Activated CD8-positive, alpha-beta memory T cell treated with anti-CD3 and anti-CD28 coated beads, Interleukin-2, amount 50 U/mL, for 1 hour (primary cell): Measurements from ENCODE around the gene LPIN1.
"Not testable (repeated sequence)": the region's sequence is repeated elsewhere in the genome, so short reads cannot be mapped to it uniquely, and the experiment has no call there.

Source experiments
- DNase-seq: peaks from one replicate; pipeline ENCODE4 v3.0.0-alpha.2; 2020; ENCODE audit errors: extremely low read depth

LPIN1 gene

DNA sequence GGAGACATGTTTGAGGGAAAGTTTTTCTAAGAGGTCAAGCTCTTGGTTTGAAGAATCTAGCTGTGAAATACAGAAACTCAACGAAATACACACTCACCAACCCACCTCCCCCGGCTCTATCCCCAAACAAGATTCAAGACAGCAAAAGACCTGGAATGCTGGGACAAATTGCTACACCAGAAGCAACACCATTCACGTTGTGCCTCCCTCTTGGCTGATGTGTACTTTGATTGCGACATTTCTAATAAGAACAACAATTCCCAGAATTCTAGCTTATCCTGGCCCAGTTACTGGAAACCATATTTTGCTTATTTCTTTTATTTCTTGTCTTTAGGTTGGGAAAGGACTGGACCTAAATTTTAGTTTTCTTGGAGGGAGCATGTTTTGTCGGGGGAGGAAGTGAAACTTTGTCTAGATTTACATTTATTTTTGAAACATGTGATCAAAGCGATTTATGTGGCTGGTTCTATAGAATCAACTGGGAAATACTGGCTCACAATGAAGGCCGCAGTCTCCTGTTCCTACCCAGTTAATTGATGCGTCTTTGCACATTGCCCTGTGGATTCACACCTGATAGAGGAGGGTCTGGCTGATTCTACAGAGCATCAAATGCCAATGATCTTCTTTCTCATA is 29.6 kb upstream of the LPIN1 start:
- no peak for DNase-seq

DNA sequence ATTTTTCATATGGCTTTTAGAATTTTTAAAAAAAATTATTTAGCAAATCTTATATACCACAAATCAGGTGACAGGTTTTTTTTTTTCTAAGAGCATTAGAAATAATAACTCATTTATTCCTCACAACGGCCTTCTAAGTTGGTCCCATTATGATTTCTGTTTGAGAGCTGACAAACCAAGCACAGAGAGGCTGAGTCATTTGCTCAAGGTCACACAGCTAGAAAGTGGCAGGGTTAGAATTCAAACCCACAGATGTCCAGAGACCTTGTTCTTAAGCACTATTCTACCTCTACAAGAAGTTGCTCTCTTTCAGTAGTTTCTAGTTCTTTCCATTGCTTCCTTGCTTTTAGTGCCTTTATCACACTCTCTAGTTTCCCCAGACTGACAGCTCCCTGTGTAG is 28.8 kb upstream of the LPIN1 start:
- no peak for DNase-seq

DNA sequence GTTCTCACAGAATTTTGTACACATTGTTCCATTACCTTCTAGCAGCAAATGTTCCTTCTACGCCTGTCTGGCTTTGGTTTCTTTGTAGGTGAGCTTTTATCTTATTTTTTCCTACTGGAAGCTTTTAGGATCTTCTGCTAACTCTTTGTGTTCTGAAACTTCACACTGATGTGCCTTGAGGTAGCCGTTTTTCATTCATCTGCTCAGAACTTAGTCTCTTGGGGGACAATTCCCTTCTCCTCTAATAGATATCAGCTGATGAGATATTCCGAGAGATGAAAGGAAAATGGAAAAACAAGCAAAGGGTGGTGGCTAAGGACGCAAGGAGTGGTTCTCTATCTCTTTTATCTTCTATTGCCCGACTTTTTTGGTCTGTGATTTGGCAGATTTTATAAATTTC is 27.8 kb upstream of the LPIN1 start:
- no peak for DNase-seq

DNA sequence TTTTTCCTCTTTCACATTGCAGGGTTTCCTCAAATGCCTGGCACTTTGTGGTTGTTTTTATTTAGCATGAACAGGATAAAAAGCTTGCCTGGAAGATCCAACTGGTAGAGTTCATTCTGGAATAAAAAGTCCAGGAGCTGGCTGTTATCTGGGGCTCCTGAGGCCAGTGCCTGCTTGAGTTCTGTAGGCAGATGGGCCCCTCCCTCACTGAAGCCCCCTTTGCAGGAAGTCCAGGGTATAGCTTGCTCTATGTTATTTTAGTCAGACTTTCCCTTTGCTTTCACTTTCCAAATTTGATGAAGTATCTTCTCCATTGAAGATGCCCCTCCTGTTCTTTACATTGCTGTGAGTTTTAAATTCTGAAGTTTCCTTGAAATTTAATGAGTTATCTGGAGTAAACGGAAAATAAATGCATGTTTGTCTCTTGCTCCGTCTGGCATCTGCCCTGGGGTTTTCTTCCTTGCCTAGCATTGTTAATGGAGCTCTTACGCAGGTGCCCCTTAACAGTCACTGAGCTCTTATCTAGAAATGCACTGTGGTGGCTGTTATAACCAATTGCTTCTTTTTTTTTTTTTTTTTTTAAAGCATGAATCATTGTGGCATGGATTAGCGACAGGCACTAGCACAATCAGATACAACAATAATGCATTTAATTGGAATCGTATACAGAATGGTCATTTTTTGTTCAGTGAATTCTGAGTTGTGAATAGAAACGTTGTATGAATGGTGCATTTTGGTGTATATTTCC is 27.0 kb upstream of the LPIN1 start:
- DNase-seq, result no peak

DNA sequence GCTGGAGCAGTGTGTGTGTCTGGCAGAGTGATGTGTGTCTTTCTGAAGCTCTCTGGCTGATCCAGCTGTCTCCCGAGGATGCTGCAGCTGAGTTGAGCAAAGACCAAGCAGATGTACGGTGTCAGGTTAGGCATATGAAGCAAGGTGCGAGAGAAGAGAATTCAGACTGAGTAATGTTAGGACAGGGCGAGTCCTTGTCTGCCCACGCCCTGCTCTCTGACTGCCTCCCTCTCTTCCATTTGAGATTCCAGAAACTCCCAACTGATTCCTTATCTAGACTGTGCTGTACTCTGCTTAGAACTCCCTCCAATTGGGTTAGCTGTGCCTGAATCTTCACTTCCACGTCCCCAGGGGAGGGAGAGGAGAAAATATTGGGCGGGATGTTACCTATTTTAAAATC is 25.7 kb upstream of the LPIN1 start:
- no peak for DNase-seq

DNA sequence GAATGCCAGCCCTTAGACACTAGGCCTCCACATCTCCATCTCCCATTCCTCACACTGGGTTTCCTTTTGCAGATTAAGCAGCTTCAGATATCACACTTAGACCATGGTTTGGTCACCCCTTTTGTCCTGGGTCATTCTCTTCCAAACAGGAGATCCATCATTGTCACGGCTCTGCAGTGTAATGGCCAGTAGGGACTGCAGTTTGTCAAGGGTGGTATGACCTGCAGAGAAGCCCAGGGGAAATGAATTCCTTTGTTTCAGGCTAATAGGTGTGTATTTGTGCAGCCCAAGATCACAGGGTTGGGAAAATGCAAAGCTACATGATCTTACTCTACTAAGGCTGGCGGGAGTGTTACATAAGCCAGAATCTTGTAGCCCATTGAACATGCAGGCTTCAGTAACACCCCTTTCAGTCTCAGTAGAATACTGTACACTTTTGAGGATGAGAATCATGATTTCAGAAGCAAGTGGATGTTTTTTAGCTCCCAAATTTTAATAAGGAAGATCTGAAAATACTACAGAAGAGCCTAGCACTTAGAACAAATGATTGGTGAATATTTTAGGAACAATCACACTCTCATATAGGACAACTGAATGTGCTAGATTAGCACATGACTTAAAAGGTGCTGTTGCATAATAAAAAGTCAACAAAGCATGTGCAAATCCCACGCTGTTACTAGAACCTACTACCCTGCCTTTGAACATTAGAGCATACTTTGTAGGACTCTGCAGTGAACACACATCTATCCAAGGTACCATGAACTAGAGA is 24.0 kb upstream of the LPIN1 start:
- no peak for DNase-seq

DNA sequence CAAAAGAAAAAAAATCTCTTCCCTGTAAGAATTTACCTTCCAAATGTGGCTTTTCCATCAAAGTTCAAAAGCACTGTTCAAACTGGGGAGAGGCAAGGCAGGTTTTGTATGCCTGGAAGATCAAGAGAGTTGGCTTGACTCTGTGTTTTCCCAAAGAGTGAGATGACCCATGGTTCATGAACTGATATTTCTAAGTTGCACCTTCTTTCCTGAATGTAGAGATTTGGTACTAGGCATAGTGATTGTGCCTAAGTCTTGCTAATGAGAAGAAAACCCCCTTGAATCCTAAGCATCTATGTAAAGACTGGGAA is 23.4 kb upstream of the LPIN1 start:
- no peak for DNase-seq

DNA sequence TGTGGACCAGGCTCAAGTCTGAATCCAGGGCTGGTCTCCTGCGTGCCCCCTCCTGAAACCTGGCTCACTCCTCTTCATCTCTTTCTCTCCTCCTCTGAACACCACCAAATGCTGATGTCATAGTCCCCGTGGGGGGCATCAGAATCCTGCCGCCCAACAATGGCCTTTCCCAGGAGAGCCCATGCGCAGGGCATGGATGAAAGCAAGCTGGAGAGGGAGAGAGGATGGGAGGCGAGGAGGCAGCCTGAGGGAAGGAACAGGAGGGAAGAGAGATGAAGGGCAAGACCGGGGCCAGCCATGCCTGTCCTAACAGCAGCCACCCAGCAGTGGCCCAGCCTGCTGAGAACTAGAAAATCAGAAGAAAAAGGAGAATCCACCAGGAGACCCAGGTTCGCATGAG is 22.3 kb upstream of the LPIN1 start:
- DNase-seq, result no peak

DNA sequence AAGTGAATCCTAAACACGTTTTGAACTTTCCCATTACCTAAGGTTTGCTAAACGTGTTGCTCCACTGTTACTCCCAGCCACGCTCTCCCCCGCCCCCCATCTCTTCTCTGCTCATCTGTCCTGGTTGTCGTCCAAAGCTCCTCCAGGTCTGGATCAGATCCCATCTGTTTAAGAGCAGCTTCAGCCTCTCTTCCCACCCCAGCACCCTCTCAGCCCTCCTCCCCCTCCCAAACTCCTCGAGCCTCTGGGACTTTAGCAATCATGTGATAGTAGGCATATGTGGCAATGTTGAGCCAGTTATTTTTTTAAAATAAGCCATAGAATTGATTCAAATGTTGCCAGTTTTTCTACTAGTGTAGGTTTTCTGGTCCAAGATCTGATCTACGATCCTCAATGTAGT is 20.0 kb upstream of the LPIN1 start:
- no peak for DNase-seq

DNA sequence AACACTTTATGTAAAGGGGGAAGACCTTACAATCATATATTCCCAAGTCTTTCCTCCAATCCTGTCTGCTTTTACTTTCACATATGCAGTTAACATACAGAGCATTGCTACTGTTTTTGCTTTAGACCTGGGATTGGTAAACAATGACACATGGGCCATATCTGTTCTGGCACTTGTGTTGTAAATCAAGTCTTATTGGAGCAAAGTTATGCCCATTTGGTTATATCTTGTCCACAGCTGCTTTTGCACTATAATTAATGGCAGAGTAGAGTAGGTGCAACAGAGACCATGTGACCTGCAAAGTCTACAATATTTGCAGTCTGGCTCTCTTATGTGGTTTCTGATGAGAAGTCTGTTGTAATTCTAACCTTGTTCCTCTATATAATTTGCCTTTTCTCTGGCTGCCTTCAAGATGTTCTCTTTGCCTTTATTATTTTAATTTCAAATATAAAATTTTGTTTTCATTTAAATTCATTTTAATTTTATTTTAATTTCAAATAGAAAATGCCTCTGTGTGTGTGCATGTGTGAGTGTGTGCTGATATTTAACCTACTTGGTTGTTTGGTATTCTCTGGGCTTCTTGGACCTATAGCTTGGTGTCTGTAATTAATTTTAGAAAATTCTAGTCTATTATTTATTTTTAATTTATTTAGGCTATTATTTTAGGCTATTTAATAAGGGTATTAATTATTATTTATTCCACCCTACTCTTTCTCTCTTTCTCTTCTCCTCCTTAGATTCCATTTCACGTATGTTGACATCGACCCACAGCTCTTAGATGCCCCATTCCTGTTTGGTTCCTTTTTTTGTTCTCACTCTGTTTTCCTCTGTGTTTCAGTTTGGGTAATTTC is 16.8 kb upstream of the LPIN1 start:
- DNase-seq, result no peak

DNA sequence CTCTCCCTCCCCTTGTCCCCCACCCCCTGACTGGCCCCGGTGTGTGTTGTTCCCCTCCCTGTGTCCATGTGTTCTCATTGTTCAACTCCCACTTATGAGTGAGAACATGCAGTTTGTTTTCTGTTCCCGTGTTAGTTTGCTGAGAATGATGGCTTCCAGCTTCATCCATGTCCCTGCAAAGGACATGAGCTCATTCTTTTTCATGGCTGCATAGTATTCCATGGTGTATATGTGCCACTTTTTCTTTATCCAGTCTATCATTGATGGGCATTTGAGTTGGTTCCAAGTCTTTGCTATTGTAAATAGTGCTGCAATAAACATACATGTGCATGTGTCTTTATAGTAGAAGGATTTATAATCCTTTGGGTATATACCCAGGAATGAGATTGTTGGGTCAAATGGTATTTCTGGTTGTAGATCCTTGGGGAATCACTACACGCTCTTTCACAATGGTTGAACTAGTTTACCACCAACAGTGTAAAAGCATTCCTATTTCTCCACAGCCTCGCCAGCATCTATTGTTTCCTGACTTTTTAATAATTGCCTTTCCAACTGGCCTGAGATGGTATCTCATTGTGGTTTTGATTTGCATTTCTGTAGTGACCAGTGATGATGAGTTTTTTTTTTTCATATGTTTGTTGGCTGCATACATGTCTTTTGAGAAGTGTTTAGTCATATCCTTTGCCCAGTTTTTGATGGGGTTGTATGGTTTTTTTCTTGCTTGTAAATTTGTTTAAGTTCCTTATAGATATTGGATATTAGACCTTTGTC is 15.0 kb upstream of the LPIN1 start:
- DNase-seq, result not testable (repeated sequence)

DNA sequence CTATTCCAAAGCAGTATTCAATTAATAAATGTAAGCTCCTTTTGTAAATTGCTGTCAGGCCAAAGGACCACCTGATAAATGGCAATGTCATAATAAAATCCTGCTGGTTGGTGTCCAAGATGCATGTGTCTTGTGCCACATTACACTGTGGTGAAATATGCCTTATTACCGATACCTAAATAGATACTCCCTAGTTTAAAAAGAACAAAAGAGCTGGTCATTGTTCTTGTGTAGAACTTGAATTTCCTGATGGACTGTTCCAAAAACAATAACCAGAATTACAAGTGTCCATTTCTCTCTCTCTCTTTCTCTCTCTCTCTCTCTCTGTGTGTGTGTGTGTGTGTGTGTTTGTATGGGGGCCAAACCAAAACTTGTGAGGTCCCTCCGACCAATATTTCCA is 13.8 kb upstream of the LPIN1 start:
- no peak for DNase-seq

DNA sequence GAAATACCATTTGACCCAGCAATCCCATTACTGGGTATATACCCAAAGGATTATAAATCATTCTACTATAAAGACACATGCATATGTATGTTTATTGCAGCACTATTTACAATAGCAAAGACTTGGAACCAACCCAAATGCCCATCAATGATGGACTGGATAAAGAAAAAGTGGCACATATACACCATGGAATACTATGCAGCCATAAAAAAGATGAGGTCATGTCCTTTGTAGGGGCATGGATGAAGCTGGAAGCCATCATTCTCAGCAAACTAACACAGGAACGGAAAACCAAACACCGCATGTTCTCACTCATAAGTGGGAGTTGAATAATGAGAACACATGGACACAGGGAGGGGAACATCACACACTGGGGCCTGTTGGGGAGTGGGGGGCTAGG is 8.6 kb upstream of the LPIN1 start:
- not testable (repeated sequence) for DNase-seq

DNA sequence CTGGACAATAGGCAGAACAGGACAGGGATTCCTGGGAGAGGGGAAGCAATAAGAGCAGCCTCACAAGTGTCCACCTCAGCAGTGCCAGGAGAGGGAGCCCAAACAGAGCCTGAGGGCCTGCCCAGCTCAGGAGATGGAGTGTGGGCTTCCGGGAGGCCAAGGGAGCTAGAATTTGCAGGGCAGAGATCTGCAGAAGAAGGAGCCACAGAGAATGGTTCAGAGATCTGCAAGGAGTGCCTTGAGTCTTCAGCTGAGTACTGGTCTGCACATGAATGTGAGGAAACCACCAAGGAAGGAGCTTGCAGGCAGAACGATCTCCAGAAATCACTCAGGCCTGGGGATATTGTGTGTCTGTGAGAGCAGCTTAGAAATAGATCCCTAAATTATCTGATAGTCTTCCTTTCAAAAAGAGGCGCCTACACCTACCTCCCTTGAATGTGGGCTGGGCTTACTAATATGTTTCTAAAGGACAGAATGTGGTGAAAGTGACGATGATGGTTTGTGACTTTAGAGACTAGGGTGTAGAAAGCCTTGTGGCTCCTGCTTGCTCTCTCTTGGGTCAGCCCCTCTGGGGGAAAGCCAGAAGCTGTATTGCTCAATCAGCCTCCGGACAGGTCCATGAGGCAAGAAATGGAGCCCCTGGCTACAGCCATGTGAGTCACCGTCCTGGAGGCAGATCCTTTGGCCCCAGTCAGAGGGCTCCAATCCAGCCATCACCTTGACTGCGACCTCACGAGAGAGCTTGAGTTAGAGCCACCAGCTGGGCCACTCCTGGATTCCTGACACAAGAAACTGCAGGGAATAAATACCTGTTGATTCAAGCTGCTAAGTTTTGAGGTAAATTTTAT is 7.6 kb upstream of the LPIN1 start:
- DNase-seq, result no peak

DNA sequence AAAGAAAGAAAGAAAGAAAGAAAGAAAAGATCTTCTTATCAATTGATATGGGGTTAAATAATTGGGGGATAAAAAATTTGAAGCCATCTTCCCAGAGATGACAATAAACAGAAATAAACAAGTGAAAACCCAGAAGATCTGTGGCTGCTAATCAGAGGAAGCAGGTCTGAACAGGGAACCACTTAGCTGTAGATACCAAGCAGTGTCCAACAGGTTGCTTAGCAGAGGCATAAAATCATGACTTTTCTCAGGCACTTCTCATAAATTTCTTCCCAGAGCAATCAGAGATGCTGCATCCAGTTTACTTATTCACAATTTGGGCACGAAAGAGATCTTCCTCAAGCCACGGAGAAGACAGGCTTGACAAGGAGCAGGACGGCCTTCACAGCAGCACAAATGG is 5.7 kb upstream of the LPIN1 start:
- DNase-seq, result no peak

DNA sequence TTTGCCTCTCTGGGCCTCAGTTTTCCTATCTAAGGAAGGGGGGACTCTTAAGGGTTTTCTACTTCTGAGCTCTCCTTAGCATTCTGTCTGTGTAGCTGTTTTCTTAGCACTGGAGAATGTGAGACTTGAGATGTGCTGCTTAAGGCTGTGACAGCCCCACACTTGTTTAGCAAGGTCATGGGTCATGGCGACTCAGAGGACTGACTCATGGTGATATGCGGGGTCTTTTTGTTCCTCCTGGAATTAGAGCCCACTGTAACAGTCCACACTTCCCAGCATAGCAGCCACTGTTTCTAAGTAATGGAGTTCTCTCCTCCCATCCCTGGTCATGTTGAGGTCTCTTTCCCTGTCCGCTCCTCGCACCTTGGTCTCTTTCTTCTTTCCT is 4.1 kb upstream of the LPIN1 start:
- no peak for DNase-seq

DNA sequence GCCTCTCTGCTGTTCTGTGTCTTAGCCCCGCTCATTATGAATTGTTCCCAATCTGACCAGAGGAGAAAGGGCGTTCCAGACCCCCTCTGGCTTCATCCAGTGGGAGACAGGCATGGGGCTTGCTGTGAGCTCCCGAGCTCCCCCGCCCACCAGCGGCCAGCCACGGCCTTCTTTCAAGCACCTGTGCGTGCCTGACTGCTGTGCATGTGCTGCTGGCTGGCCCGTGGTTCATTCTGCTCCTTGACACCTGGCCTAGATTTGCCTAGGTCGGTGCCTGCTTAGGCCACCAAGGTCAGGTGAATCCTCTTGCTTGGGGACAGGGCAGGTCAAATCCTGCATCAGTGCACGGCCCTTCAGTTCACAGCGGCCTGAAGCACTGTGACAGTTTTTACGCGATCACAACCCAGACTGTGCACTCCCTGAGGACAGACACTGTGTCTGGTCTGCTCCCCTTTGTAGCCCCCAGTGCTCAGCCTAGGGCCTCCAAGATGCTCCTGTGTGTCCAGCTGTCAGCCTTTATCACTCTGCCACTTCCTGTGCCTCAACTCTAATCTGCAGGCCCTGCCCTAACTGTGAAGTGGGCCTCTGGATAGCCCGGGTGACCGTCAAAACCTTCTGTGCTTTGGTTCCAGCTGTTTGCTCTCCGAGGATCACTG is 3.6 kb upstream of the LPIN1 start:
- no peak for DNase-seq

DNA sequence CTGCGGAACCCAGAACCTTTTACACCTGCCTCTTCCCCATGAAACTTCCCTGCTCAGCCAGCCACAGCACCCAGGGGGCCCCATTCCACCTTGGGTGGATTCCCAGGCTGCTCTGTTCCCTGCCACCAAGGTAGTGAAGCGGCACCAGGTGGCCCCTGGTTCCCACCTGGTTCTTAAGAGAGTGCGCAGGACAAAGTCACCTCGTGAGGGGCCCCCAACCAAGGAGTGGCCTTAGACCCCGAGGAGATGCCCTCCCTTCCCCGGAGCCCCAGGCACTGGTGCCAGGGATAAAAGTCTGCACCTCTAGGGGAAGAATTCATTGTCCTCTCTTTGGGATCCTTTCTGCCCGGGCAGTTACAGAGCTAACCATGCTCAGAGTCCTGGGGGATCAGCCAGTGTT is 3.1 kb upstream of the LPIN1 start:
- DNase-seq, result no peak

DNA sequence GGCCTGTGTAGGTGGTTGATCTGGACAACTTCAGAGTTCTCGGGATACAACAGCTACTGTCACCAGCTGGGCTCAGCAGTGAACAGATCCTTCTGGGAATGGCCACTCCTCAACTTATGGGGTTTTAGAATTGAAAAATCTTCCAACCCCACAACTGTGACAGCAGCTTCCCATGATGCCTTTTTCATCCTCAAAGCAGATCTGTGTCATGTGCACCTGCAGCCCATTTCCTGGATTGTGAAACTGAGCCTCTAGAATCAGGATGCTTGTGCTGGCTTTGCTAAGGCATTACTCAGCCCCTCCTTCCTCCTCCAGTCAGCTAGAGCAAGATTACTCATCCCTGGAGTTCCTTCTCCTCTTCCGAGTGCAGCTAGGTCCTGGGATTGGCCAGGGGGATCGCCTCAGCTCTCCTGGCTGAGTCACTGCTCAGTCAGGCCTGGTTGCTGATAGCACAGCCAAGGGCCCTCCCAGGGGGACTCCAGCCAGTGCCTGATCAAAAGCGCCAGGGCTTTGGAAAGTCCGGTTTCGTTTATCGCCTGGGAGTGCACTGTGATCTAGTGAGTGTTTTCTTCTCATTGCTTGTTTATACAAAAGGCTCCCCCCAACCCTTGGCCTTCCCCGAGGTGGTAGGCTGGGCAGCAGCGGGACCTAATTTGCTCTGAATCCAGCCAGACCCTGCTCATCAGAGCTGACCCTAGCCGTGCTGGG is 2.4 kb upstream of the LPIN1 start:
- DNase-seq, result no peak
